Heart left ventricle (tissue), 16 donors: ENCODE data around the gene CLEC11A. TPM values are rescaled to one million over a fixed set of nuclear protein-coding genes. Genes with fewer than 3 reads are reported as not detected.

ENCODE experiments used
- ATAC-seq, 4 donors: fragments of 200-7000 bp; cut with Tn5 transposase; one replicate each; pipeline ENCODE4 v1.9.1; 2020 to 2022; ENCODE audit warnings: moderate library complexity in 4 of 4, mild to moderate bottlenecking in 3 of 4, moderate number of reproducible peaks in 1 of 4
- DNase-seq, 5 donors: peaks; one replicate each; pipeline ENCODE4 v3.0.0-alpha.2; 2020
- H3K27ac ChIP-seq, 12 donors: fragments of 200-600 bp; sonication (generic) in 4 of 12; one replicate each; pipeline versions ENCODE4 v1.5.0 to v1.8.0; 2016 to 2022; ENCODE audit warnings: mild to moderate bottlenecking in 2 of 12
- H3K27me3 ChIP-seq, 9 donors: fragments of 200-600 bp; sonication (generic) in 2 of 9; one replicate each; pipeline versions ENCODE4 v1.5.1 to v1.8.0; 2016 to 2022; ENCODE audit warnings: mild to moderate bottlenecking in 3 of 9
- H3K36me3 ChIP-seq, 9 donors: fragments of 200-600 bp; sonication (generic) in 2 of 9; one replicate each; pipeline versions ENCODE4 v1.5.0 to v1.8.0; 2018 to 2022; ENCODE audit warnings: mild to moderate bottlenecking in 2 of 9
- H3K4me1 ChIP-seq, 12 donors: fragments of 200-600 bp; sonication (generic) in 4 of 12; one replicate each; pipeline versions ENCODE4 v1.5.0 to v1.8.0; 2016 to 2022; ENCODE audit warnings: mild to moderate bottlenecking in 3 of 12
- H3K4me3 ChIP-seq, 12 donors: fragments of 200-600 bp; sonication (generic) in 4 of 12; one replicate each; pipeline versions ENCODE4 v1.5.0 to v1.8.0; 2017 to 2022; ENCODE audit warnings: mild to moderate bottlenecking in 9 of 12, moderate library complexity in 4 of 12
- H3K9me3 ChIP-seq, 12 donors: fragments of 200-600 bp; sonication (generic) in 4 of 12; one replicate each; pipeline versions ENCODE4 v1.5.0 to v1.8.0; 2016 to 2022; ENCODE audit warnings: mild to moderate bottlenecking in 1 of 12
- POLR2A ChIP-seq, 2 donors: fragments of 450-650 bp; IDR thresholded peaks; one replicate each; pipeline ENCODE4 v1.6.1; 2017; ENCODE audit warnings: antibody characterized with exemption in 2 of 2, mild to moderate bottlenecking in 2 of 2, moderate library complexity in 2 of 2
- whole genome bisulfite sequencing, 4 donors: extraction: QIAGEN DNeasy Blood & Tissue Kit in 2 of 4; methylation state at CpG; one replicate each; pipeline versions ENCODE4 v1.1.5 to v1.1.7; 2013 to 2018; 5-methylcytosine and 5-hydroxymethylcytosine counted together
- intact Hi-C, 10 donors: fragments of 100-400 bp; cut with DNase I; formaldehyde crosslinking; loops; one replicate each; pipeline versions ENCODE4 v1.11.1 to v1.14.2; 2022
- polyA plus RNA-seq, 2 donors: library from polyadenylated mRNA; stranded (reverse); fragments of 200-250 nt; gene quantifications; one replicate each; pipeline ENCODE4 v1.2.3, GENCODE V29; 2013
- total RNA-seq, 9 donors: library from RNA; depleted of rRNA in 2 of 9; stranded (reverse); fragments of >200 nt in 2 of 9; fragmentation: NEBNext Ultra II Directional in 3 of 9; extraction: Animal tissue kit (Norgen Biotek cat#: 25700) in 3 of 9; gene quantifications; one replicate each; pipeline versions ENCODE4 v1.1.0 to v1.2.4, GENCODE V29; 2016 to 2023
- TF ChIP-seq, protein P1 (sequence below), 12 donors: fragments of 200-600 bp; sonication (generic) in 4 of 12; IDR thresholded peaks; one replicate each; pipeline versions ENCODE4 v1.5.0 to v1.8.0; 2018 to 2022; ENCODE audit warnings: antibody characterized with exemption in 12 of 12, mild to moderate bottlenecking in 5 of 12
- donor health status: ischemic (EF 13 %, LVEDD 7.1; RV severe dilation, severe dysfunction).
- donor health status: healthy with polysubstance abuse.
- donor health status: DM: no; HTN: yes; CAD: no.
- donor health status: DM: no; HTN: no; CAD: no.
- donor health status: ischemic (EF 25% LVEDD 6.9; RV normal size, moderate dysfunction).
- donor health status: ischemic (EF 25% LVEDD 5.7; RV mildly dilated, moderate dysfunction).
- donor health status: healthy.
- donor health status: DM: yes; HTN: yes; CAD: no.
- donor health status: ischemic (EF 35%, LVEDD 5.7; RV mildly dilated, moderate dysfunction).
- donor health status: nonischemic (EF 11% LVEDD 7.7; RV severe dilation, severe dysfunction).
- donor health status: DM: yes; HTN: yes; CAD: no.
- donor health status: PGD.
- donor health status: ischemic (EF 29% LVEDD 5.4; RV normal size, mild dysfunction).
- donor health status: nonischemic (EF 23%, LVEDD 6.1; RV moderate dilation, normal function).

Gene CLEC11A
- total and polyA plus RNA-seq, 11 donors = 2.4 to 16.6 (median 4.2) TPM

DNA sequence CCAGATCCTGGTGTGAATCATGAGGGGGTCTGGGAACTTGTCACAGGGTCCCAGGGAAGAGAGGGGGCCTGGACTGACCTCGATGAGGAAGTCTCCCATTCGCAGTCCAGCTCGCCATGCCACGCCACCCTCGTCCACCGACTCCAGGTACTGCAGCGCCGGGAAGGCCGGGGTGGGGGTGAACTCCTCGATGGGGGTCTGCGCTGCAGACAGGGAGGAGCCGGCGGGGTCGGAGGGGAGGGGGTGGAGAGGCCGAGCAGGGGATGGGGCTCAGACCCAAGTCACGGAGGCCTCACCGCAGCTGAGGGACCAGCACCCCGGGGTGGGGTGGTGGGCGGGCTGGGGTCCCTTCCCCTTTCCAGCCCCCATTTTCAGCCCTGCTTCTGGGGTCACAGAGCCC lies 34.4 kb upstream of the CLEC11A start:
- ATAC-seq = no peak
- no peaks in the 10 kb centered on the region for H3K4me1 ChIP-seq
- no peak for TF ChIP-seq POLR2A (IDR thresholded peaks at IDR 0.05)
- TF ChIP-seq, protein P1, sequence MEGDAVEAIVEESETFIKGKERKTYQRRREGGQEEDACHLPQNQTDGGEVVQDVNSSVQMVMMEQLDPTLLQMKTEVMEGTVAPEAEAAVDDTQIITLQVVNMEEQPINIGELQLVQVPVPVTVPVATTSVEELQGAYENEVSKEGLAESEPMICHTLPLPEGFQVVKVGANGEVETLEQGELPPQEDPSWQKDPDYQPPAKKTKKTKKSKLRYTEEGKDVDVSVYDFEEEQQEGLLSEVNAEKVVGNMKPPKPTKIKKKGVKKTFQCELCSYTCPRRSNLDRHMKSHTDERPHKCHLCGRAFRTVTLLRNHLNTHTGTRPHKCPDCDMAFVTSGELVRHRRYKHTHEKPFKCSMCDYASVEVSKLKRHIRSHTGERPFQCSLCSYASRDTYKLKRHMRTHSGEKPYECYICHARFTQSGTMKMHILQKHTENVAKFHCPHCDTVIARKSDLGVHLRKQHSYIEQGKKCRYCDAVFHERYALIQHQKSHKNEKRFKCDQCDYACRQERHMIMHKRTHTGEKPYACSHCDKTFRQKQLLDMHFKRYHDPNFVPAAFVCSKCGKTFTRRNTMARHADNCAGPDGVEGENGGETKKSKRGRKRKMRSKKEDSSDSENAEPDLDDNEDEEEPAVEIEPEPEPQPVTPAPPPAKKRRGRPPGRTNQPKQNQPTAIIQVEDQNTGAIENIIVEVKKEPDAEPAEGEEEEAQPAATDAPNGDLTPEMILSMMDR (IDR thresholded peaks at IDR 0.05) = no peak
- peaks cover 16 to 73% (median 49%) of the 10 kb centered on the region in 9 donors for H3K27me3 ChIP-seq
- no peaks in the 10 kb centered on the region for H3K9me3 ChIP-seq
- DNase-seq = no peak
- intact Hi-C loops = no loop called here
- WGBS, 4 donors = 55 to 65% (median 59%) methylated on average over 13 to 19 of the region's 19 CpGs
- no peak overlapping the region for H3K4me3 ChIP-seq
- H3K36me3 ChIP-seq = no peaks in the 10 kb centered on the region
- no peak overlapping the region for H3K27ac ChIP-seq

DNA sequence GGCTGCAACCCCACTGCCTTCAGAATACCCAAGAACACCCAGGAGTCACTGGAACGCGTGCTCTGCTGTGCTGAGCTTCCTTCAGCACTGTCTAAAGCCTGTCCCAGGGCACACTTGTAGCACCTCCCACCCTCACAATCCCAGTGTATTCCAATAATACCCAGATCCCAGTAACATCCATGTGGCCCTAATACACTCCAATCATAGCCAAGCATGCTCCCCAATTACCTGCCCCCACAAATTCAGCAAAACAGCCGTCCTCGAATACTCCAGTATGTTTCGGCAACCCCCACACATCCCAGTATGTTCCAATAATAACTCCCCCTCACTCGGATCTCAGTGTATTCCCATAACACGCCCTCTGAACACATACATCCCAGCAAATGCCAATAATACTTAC lies 32.7 kb upstream of the CLEC11A start:
- no peak overlapping the region for H3K27ac ChIP-seq
- peaks cover 21 to 75% (median 54%) of the 10 kb centered on the region in 9 donors for H3K27me3 ChIP-seq
- intact Hi-C loops = no loop called here
- DNase-seq (no peak), ATAC-seq (no peak)
- H3K4me1 ChIP-seq = peaks cover 0 to 9% (median 0%) of the 10 kb centered on the region in 12 donors
- H3K9me3 ChIP-seq = no peaks in the 10 kb centered on the region
- H3K36me3 ChIP-seq = no peaks in the 10 kb centered on the region
- TF ChIP-seq, protein P1 (IDR thresholded peaks at IDR 0.05) = no peak
- TF ChIP-seq POLR2A (IDR thresholded peaks at IDR 0.05) = no peak
- no peak overlapping the region for H3K4me3 ChIP-seq
- WGBS, 4 donors = 68 to 77% (median 75%) methylated on average over 7 of the region's 7 CpGs

DNA sequence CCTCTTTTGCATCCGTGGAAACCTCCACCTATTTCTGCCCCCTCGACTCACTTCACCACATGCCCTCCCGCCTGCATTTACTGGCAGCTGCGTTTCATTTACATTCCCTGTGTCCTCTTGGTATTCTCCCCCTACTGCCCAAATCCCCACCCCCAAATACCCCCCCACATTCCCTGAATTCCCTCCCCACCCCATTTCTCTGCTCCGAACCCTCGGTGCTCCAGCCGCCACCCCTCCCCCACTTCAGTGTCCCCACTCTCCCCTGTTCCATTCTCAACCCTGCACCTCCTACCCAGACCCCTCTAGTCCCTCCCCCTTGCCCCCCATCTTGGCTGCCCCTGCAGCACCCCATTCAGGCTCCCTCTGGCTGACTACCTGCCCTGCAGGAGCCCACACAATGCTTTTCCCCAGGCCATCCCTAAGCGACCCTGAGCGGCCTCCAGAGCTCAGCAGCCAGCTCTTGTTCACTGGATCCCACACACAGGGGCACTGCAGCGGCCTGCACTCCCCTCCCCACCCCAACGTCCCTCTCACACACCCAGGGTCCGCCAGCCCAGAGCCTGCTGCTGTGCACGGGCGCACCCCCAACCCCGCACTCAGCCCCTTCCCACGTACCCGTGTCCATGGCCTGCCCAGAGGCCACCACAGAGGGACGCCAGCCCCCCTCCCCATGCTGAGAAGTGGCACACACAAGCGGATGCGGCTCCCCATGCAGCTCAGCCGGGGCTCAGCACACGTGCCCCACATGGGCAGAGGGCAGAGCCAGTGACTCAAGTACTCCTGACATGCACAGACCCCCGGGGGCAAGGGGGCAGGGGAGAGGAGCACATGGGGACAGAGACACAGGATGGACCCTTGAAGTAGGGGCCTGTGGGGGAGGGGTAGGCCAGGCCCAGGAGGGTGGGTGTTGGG lies 29.8 kb upstream of the CLEC11A start:
- ATAC-seq (no peak), DNase-seq (no peak)
- H3K4me3 ChIP-seq = no peak overlapping the region
- TF ChIP-seq, protein P1 (IDR thresholded peaks at IDR 0.05) = no peak
- TF ChIP-seq POLR2A (IDR thresholded peaks at IDR 0.05) = no peak
- intact Hi-C loops = no loop called here
- WGBS, 4 donors = 4 to 10% (median 5%) methylated on average over 17 to 23 of the region's 23 CpGs
- H3K9me3 ChIP-seq = no peaks in the 10 kb centered on the region
- peaks cover 15 to 61% (median 39%) of the 10 kb centered on the region in 9 donors for H3K27me3 ChIP-seq
- H3K36me3 ChIP-seq = no peaks in the 10 kb centered on the region
- no peak overlapping the region for H3K27ac ChIP-seq
- peaks cover 0 to 13% (median 0%) of the 10 kb centered on the region in 12 donors for H3K4me1 ChIP-seq

DNA sequence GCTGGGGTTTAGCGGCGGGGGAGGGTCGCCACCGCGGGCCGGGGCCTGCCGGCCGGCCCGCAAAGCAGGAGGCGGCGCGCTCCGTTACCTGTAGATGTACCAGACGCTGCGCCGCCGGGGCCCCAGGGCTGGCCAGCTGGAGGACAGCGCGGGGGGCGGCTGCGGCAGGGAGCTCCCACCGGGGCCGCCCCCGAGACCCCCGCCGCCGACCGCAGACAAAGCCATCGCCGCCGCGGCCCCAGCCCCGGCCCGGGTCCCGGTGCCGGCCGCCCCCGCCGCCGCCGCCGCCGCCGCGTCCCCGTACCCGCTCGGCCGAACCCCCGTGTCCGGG lies 28.4 kb upstream of the CLEC11A start:
- Histone ChIP-seq H3K27ac (no peak overlapping the region), H3K36me3 (no peaks in the 10 kb centered on the region), H3K27me3 (peaks cover 17 to 58% (median 39%) of the 10 kb centered on the region in 9 donors), H3K9me3 (no peaks in the 10 kb centered on the region), H3K4me3 (no peak overlapping the region), H3K4me1 (peaks cover 0 to 13% (median 0%) of the 10 kb centered on the region in 12 donors)
- no peak for TF ChIP-seq POLR2A (IDR thresholded peaks at IDR 0.05)
- TF ChIP-seq, protein P1 (IDR thresholded peaks at IDR 0.05) = no peak
- DNase-seq (no peak), ATAC-seq (no peak)
- intact Hi-C loops = no loop called here
- 1 to 3% (median 2%) methylated on average over 13 to 51 of the region's 51 CpGs for WGBS, 4 donors
